GM18909 (cell line): Measurements from ENCODE around the gene TSPAN9.

Experiments used
- ATAC-seq: cut with Tn5 transposase; IDR thresholded peaks from one replicate; pipeline ENCODE4 v1.9.1; 2021; ENCODE audit warnings: mild to moderate bottlenecking; ENCODE audit not compliant: unreplicated experiment, poor library complexity

Gene TSPAN9

GRCh38 chr12:3136641-3137267 lies 59.6 kb downstream of the TSPAN9 start:
- ATAC-seq: no peak

GRCh38 chr12:3137268-3137781 lies 60.1 kb downstream of the TSPAN9 start:
- no peak for ATAC-seq

GRCh38 chr12:3137814-3138445 lies 60.8 kb downstream of the TSPAN9 start:
- ATAC-seq: no peak

GRCh38 chr12:3138941-3139511 lies 61.8 kb downstream of the TSPAN9 start:
- no peak for ATAC-seq

GRCh38 chr12:3139760-3140159 lies 62.6 kb downstream of the TSPAN9 start:
- ATAC-seq: no peak

- no peak for ATAC-seq
Observed at GRCh38 chr12:3140284-3140683, 63.1 kb downstream of the TSPAN9 start.

- no peak for ATAC-seq
Observed at GRCh38 chr12:3141339-3142321, 64.5 kb downstream of the TSPAN9 start.

- no peak for ATAC-seq
Observed at GRCh38 chr12:3142386-3142785, 65.2 kb downstream of the TSPAN9 start.

- no peak for ATAC-seq
Observed at GRCh38 chr12:3144495-3144894, 67.3 kb downstream of the TSPAN9 start.

GRCh38 chr12:3145033-3145432 lies 67.9 kb downstream of the TSPAN9 start:
- no peak for ATAC-seq

- no peak for ATAC-seq
Observed at GRCh38 chr12:3145546-3146310, 68.5 kb downstream of the TSPAN9 start.

- no peak for ATAC-seq
Observed at GRCh38 chr12:3147260-3147659, 70.1 kb downstream of the TSPAN9 start.

- no peak for ATAC-seq
Observed at GRCh38 chr12:3148366-3149000, 71.3 kb downstream of the TSPAN9 start.

- ATAC-seq: no peak
Observed at GRCh38 chr12:3149515-3150307, 72.5 kb downstream of the TSPAN9 start.

- ATAC-seq: no peak
Observed at GRCh38 chr12:3150308-3150670, 73.1 kb downstream of the TSPAN9 start.

GRCh38 chr12:3150931-3151835 lies 74.0 kb downstream of the TSPAN9 start:
- ATAC-seq: no peak

GRCh38 chr12:3152011-3152511 lies 74.9 kb downstream of the TSPAN9 start:
- ATAC-seq: no peak
